Endothelial cell of umbilical vein (primary cell): Measurements from ENCODE around the gene TM6SF1. TPM values are rescaled to one million over a fixed set of nuclear protein-coding genes. Genes with fewer than 3 reads are reported as not detected.

Experiments
- BruUV-seq: library from RNA; stranded (reverse); fragments of 400-500 nt; replicated peaks from 2 replicates; lab custom pipeline; 2021; lab: Mats Ljungman, UMichigan
- CTCF ChIA-PET: fragments of 300-600, 350-600 bp; sonication (Branson Sonifier 250); formaldehyde crosslinking; loops from one replicate; lab custom pipeline; 2021; ENCODE audit warnings: antibody characterized with exemption, inconsistent platforms; lab: Charles Lee
- POLR2A ChIA-PET: fragments of 300-600, 350-600 bp; sonication (Branson Sonifier 250); formaldehyde crosslinking; loops from one replicate; lab custom pipeline; 2021; ENCODE audit warnings: antibody characterized with exemption, inconsistent platforms; lab: Charles Lee
- DNase-seq: peaks from one replicate; pipeline ENCODE4 v3.0.0-alpha.2; 2011; ENCODE audit warnings: low read depth, low spot score
- FAIRE-seq: peaks from 2 replicates; lab custom pipeline; 2011; peaks lifted over from hg19 to GRCh38; lab: Jason Lieb, UNC
- H2AFZ ChIP-seq: 2 replicates; pipeline ENCODE4 v1.6.0; 2012; ENCODE audit warnings: low read depth, low read length, control low read depth, inconsistent platforms
- H3K27ac ChIP-seq: 2 replicates; pipeline ENCODE4 v1.5.1; 2011; ENCODE audit warnings: low read depth, mild to moderate bottlenecking, control low read depth, low read length, moderate library complexity; ENCODE audit not compliant: insufficient read depth
- H3K27me3 ChIP-seq, 2 experiments: 2 replicates each; pipeline versions ENCODE4 v1.6.0 to v1.6.1; 2011; ENCODE audit warnings: low read length in 2 of 2, mixed read lengths in 1 of 2; ENCODE audit not compliant: control insufficient read depth in 2 of 2, insufficient read depth in 2 of 2
- H3K36me3 ChIP-seq, 2 experiments: 2 replicates in 1 of 2; 3 replicates in 1 of 2; pipeline ENCODE4 v1.5.1; 2011; ENCODE audit warnings: low read length in 2 of 2, mild to moderate bottlenecking in 1 of 2, moderate library complexity in 1 of 2; ENCODE audit not compliant: control insufficient read depth in 2 of 2, insufficient read depth in 2 of 2; ENCODE audit errors: extremely low read depth in 1 of 2
- H3K4me1 ChIP-seq: 3 replicates; pipeline ENCODE4 v1.5.1; 2011; ENCODE audit warnings: mild to moderate bottlenecking, low read length; ENCODE audit not compliant: control insufficient read depth, insufficient read depth; ENCODE audit errors: extremely low read depth
- H3K4me2 ChIP-seq: 2 replicates; pipeline ENCODE4 v1.6.1; 2011; ENCODE audit warnings: low read length, control low read depth, mixed read lengths; ENCODE audit not compliant: insufficient read depth
- H3K4me3 ChIP-seq, 3 experiments: fragments of 200-600 bp in 1 of 3; sonication (generic), shearing (Covaris generic) in 1 of 3; replicated peaks in 1 of 3; 2 replicates each; pipeline ENCODE4 v1.5.1; 2011 to 2016; ENCODE audit warnings: control low read depth in 3 of 3, low read length in 3 of 3, mild to moderate bottlenecking in 2 of 3, inconsistent platforms in 1 of 3, low read depth in 1 of 3, moderate library complexity in 1 of 3; ENCODE audit not compliant: insufficient read depth in 1 of 3
- H3K79me2 ChIP-seq: 2 replicates; pipeline ENCODE4 v1.6.0; 2012; ENCODE audit warnings: low read length, inconsistent platforms; ENCODE audit not compliant: control insufficient read depth, insufficient read depth
- H3K9ac ChIP-seq: replicated peaks from 2 replicates; pipeline ENCODE3; 2011; ENCODE audit warnings: low read length, control low read depth; ENCODE audit not compliant: insufficient read depth; ENCODE audit errors: extremely low read depth
- H3K9me1 ChIP-seq: replicated peaks from 3 replicates; pipeline ENCODE4 v1.6.0; 2011; ENCODE audit warnings: mild to moderate bottlenecking, low read length; ENCODE audit not compliant: control insufficient read depth, insufficient read depth; ENCODE audit errors: extremely low read depth
- H3K9me3 ChIP-seq: replicated peaks from 2 replicates; pipeline ENCODE4 v1.5.1; 2012; ENCODE audit warnings: low read length, inconsistent platforms; ENCODE audit not compliant: control insufficient read depth, insufficient read depth
- H4K20me1 ChIP-seq: replicated peaks from 2 replicates; pipeline ENCODE3; 2011; ENCODE audit warnings: mild to moderate bottlenecking, low read length; ENCODE audit not compliant: control insufficient read depth, insufficient read depth; ENCODE audit errors: extremely low read depth
- CTCF ChIP-seq, 2 donors: IDR thresholded peaks; 1 replicate in 1 of 2; 2 replicates in 1 of 2; pipeline ENCODE4 v1.5.1; 2011; ENCODE audit warnings: low read length in 2 of 2, mild to moderate bottlenecking in 2 of 2, moderate library complexity in 2 of 2, control low read depth in 1 of 2, inconsistent platforms in 1 of 2, low read depth in 1 of 2; ENCODE audit not compliant: insufficient read depth in 1 of 2; ENCODE audit errors: extremely low read depth in 1 of 2
- EZH2 ChIP-seq: IDR thresholded peaks from 2 replicates; pipeline ENCODE4 v1.6.1; 2012; ENCODE audit warnings: borderline replicate concordance, low read depth, mild to moderate bottlenecking, moderate library complexity, low read length, inconsistent platforms; ENCODE audit not compliant: severe bottlenecking
- FOS ChIP-seq: IDR thresholded peaks from 2 replicates; pipeline ENCODE4 v1.6.1; 2011; ENCODE audit warnings: mild to moderate bottlenecking, low read length, moderate library complexity, borderline replicate concordance; ENCODE audit not compliant: insufficient read depth
- GATA2 ChIP-seq: IDR thresholded peaks from 2 replicates; pipeline ENCODE4 v1.7.0; 2011; ENCODE audit warnings: low read depth, mild to moderate bottlenecking, moderate library complexity, mixed read lengths, low read length; ENCODE audit not compliant: insufficient read length, insufficient read depth
- JUN ChIP-seq: IDR thresholded peaks from 2 replicates; pipeline ENCODE4 v1.6.1; 2011; ENCODE audit warnings: borderline replicate concordance, low read depth; ENCODE audit not compliant: insufficient read length, insufficient read depth
- MAX ChIP-seq: IDR thresholded peaks from 2 replicates; pipeline ENCODE4 v1.6.1; 2011; ENCODE audit not compliant: insufficient read depth, insufficient read length
- MYC ChIP-seq: IDR thresholded peaks from one replicate; pipeline ENCODE4 v1.6.1; 2011; ENCODE audit warnings: mild to moderate bottlenecking, low read depth, low read length
- POLR2A ChIP-seq: IDR thresholded peaks from 2 replicates; pipeline ENCODE4 v1.6.1; 2012; ENCODE audit warnings: low read depth, mild to moderate bottlenecking, control low read depth, low read length
- POLR2AphosphoS5 ChIP-seq: IDR thresholded peaks from 2 replicates; pipeline ENCODE4 v1.6.1; 2012; ENCODE audit warnings: low read depth, mild to moderate bottlenecking, control low read depth, low read length, moderate library complexity; ENCODE audit not compliant: insufficient read depth
- dilution Hi-C: fragments of 300-500 bp; cut with MboI; formaldehyde crosslinking; loops from one replicate; pipeline ENCODE4 v1.15.0; 2019; ENCODE audit warnings: low sequenced_read_pairs; ENCODE audit not compliant: extremely low pct_ligation_motif_present
- intact Hi-C: fragments of 100-400 bp; cut with micrococcal nuclease; formaldehyde crosslinking; loops from one replicate; pipeline ENCODE4 v1.10.0; 2022
- polyA plus RNA-seq, 4 experiments: library from polyadenylated mRNA; depleted of rRNA in 3 of 4; stranded (reverse) in 3 of 4; unstranded in 1 of 4; fragments of >200 nt; gene quantifications; 2 replicates each; pipeline versions ENCODE4 v1.2.1 to v1.2.3, GENCODE V29; 2011 to 2012; ENCODE audit warnings: missing spikeins in 1 of 4
- total RNA-seq: library from RNA; stranded (reverse); gene quantifications from 2 replicates; pipeline ENCODE4 v1.2.3, GENCODE V29; 2021

TM6SF1 gene
- total and polyA plus RNA-seq, 2 donors (not counting 3 experiments of a cell fraction or from before 2014, with no cell fraction given) = 26.5 to 38.0 TPM

GRCh38 chr15:83114856-83115255 lies 7.4 kb downstream of the TM6SF1 start:
- H3K4me1 ChIP-seq = peaks cover 40% of the 10 kb centered on the region
- intact Hi-C loops (loop anchor here (5.0 kb wide), 1 partner anchor 573 kb away; the partner anchor contains the start of gene RPS17), dilution Hi-C loops (no loop called here)
- no peak overlapping the region for H3K27ac ChIP-seq
- ChIA-PET POLR2A (no interaction called here), CTCF (interaction anchor here (1.6 kb wide), 1 partner anchor 104 kb away, joined by 5 read pairs; the partner anchor contains the start of gene C15orf40)
- no peaks in the 10 kb centered on the region for H3K9me1 ChIP-seq
- H3K36me3 ChIP-seq = peaks cover 9 to 31% of the 10 kb centered on the region in 2 experiments
- FAIRE-seq (no peak), DNase-seq (no peak)
- no peaks in the 10 kb centered on the region for H4K20me1 ChIP-seq
- H3K9ac ChIP-seq = no peak overlapping the region
- no peak for TF ChIP-seq POLR2A
- TF ChIP-seq JUN = no peak
- no peak for TF ChIP-seq MAX
- no peak for TF ChIP-seq POLR2AphosphoS5
- no peak for TF ChIP-seq MYC
- no peak for TF ChIP-seq EZH2
- TF ChIP-seq CTCF (IDR thresholded peaks at IDR 0.05; ENCODE audit: extremely low read depth in 1 of 2, insufficient read depth in 1 of 2, low read depth in 1 of 2, low read length in 2 of 2) = no peak
- no peak for TF ChIP-seq GATA2
- no peak for TF ChIP-seq FOS
- no peaks in the 10 kb centered on the region for H3K9me3 ChIP-seq
- H3K4me3 ChIP-seq = no peak overlapping the region
- H3K79me2 ChIP-seq = peaks cover 18% of the 10 kb centered on the region
- no TSS peak for BruUV-seq
- H2AFZ ChIP-seq = no peak overlapping the region
- H3K27me3 ChIP-seq = no peaks in the 10 kb centered on the region
- H3K4me2 ChIP-seq = no peak overlapping the region
